Activated CD4-positive, alpha-beta T cell treated with anti-CD3 and anti-CD28 coated beads, Interleukin-2, amount 50 U/mL, for 4 hours (primary cell): ENCODE measurements around the gene C17orf114.

ENCODE experiments used
- DNase-seq, 2 experiments: peaks; one replicate each; pipeline ENCODE4 v3.0.0-alpha.2; 2020

Gene C17orf114

GRCh38 chr17:4822835-4823234 lies 20.7 kb upstream of the C17orf114 start:
- no peak for DNase-seq

DNA sequence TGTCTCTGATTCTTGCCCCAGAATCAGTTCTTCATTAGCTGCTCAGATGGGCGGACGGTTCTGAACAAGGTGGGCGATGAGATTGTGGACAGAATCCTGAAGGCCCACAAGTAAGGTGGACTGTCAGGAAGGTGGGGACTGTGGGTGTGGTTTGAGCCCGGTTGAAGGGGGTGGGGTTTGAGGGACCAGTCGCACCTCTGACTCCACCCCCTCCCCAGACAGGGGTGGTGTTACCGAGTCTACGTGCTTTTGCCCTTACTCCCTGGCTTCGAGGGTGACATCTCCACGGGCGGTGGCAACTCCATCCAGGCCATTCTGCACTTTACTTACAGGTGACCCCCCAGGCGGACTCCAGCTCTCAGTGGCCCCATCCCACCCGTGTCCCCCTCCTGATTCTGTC lies 16.1 kb upstream of the C17orf114 start:
- DNase-seq: no peak

DNA sequence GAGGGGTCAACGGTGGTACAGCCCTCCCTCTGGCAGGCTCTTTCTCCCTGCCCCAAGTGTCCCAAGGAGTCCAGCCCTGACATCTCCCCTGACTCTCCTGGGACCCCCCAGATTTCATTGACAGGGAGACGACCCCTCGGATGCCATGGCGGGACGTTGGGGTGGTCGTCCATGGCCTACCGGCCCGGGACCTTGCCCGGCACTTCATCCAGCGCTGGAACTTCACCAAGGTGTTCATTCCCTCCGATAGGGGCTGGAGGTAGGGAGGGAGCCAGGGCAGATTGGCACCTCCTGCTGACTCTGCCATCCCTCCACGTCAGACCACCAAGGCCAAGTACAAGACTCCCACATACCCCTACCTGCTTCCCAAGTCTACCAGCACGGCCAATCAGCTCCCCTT lies 14.7 kb upstream of the C17orf114 start:
- no peak for DNase-seq

- no peak for DNase-seq
Observed at GRCh38 chr17:4815043-4815675, 13.0 kb upstream of the C17orf114 start.

- no peak for DNase-seq
Observed at GRCh38 chr17:4812690-4813089, 10.6 kb upstream of the C17orf114 start.

DNA sequence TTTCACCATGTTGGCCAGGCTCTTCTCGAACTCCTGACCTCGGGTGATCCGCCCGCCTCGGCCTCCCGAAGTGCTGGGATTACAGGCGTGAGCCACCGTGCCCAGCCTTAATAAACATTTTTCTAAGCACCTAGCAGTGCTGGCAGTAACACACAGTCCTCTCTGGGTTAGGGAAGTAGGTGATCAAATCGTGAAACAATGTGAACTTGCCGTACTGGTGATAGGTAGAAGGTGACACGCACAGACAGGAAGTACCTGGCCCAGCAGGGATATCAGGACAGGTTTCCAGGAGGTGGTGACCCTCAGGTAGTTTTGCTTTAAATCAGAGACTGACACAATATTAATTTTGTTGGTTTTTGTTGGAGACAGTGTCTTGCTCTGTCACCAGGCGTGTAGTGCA lies 9.3 kb upstream of the C17orf114 start:
- no peak for DNase-seq

DNA sequence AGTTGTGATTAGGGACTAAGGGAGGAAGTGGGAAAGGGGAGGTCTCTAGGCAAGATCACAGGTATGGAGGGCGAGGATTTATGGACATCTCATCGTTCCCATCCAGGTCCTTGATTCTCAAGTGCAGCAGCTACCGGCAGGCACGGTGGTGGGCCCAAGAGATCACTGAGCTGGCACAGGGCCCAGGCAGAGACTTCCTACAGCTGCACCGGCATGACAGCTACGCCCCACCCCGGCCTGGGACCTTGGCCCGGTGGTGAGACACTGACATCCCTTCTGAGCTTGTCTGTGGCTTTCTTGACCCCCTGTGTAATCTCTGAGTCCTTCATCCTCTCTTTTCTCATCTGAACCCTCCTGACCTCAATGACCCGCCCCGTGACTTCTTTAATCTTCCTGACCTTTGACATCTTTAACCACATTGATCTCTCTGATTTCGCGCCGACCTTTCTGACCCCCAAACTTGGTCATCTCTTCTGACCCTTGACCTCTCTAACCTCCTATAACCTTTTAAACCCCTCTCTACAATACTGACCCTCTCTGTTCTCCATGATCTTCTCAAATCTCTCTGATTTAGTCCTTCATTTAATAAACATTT lies 8.7 kb upstream of the C17orf114 start:
- DNase-seq: no peak

- DNase-seq: no peak
Observed at GRCh38 chr17:4808378-4808767, 6.2 kb upstream of the C17orf114 start.

- no peak for DNase-seq
Observed at GRCh38 chr17:4807605-4808377, 5.7 kb upstream of the C17orf114 start.

- DNase-seq: peak; percentile 77 to 80
Observed at GRCh38 chr17:4806777-4807604, 4.9 kb upstream of the C17orf114 start, which contains the start of gene PLD2. Gene PLD2, plus strand, starts transcription at chr17:4807152. Its CDS starts 621 bp downstream, at chr17:4807773.

- DNase-seq: peak in 1 of 2 experiments; percentile 16
Observed at GRCh38 chr17:4806456-4806776, 4.3 kb upstream of the C17orf114 start.

- DNase-seq: no peak
Observed at GRCh38 chr17:4800462-4801196, 1.5 kb downstream of the C17orf114 start.

DNA sequence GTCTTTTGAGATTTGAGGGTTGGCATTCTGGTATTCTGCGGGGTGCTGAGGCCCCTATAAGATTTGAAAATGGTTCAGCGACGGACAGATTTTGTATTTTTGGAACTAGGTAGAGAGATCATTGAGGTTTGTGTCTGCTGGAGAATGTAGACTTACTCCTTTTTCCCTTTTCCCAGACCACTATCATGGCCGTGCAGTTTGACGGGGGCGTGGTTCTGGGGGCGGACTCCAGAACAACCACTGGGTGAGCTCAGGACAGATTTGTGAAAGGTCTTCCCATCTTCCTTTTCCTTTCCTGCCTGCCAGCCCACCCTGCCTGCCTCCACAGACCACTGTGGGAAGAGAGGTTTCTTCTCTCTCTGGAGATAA lies 5.6 kb downstream of the C17orf114 start:
- DNase-seq: no peak

- DNase-seq: no peak
Observed at GRCh38 chr17:4795168-4795567, 7.0 kb downstream of the C17orf114 start.

- DNase-seq: no peak
Observed at GRCh38 chr17:4790705-4791088, 11.4 kb downstream of the C17orf114 start.

GRCh38 chr17:4789951-4790704 lies 12.0 kb downstream of the C17orf114 start:
- peak; percentile 68 to 73 for DNase-seq

GRCh38 chr17:4789701-4789950 lies 12.5 kb downstream of the C17orf114 start:
- DNase-seq: no peak

- no peak for DNase-seq
Observed at GRCh38 chr17:4788807-4789700, 13.1 kb downstream of the C17orf114 start, which contains the start of gene GLTPD2. Gene GLTPD2, plus strand, starts transcription at chr17:4788964. Its CDS starts 48 bp downstream, at chr17:4789012.

DNA sequence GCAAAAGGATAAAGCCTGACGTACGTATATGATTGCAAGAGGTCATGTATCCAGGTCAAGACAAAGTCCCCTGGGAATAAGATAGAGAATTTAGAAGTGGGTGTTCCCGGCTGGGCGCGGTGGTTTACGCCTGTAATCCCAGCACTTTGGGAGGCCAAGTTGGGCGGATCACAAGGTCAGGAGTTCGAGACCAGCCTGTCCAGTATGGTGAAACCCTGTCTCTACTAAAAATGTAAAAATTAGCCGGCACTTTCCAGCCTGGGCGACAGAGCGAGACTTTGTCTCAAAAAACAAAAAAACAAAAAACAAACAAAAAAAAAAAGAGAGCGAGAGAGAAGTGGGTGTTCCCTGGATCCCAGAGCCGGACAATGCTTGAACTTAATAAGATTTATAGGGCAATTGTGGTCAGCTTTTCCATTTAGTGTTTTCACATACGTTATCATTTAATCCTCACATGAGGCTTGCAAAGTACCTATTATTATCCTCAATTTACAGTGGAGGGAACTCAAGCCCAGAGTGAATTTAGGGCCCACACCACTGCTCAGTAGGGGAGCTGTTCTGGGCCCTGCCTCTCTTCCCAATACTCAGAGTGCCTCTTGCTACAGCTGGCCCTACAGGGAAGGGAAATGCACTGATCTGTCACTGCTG lies 13.8 kb downstream of the C17orf114 start:
- DNase-seq: no peak

GRCh38 chr17:4786516-4786915 lies 15.6 kb downstream of the C17orf114 start:
- no peak for DNase-seq

GRCh38 chr17:4786106-4786511 lies 16.0 kb downstream of the C17orf114 start, which contains the start of gene VMO1:
Gene VMO1, minus strand, starts transcription at chr17:4786364. Its CDS starts 12 bp downstream, at chr17:4786352.
- no peak for DNase-seq
